HCT116 (cell line): Measurements from ENCODE around the gene SRGN.

ENCODE experiments used
- EGR1 ChIP-seq: IDR thresholded peaks from 2 replicates; pipeline ENCODE4 v1.6.1; 2012; ENCODE audit warnings: low read depth
- EZH2 ChIP-seq: fragments of 200-600 bp; sonication (generic); IDR thresholded peaks from 2 replicates; pipeline ENCODE4 v1.6.1; 2017; ENCODE audit warnings: antibody characterized with exemption, mixed run types
- JUND ChIP-seq: IDR thresholded peaks from 2 replicates; pipeline ENCODE4 v1.6.1; 2012
- POLR2A ChIP-seq: IDR thresholded peaks from 2 replicates; pipeline ENCODE4 v1.7.0; 2011; ENCODE audit warnings: borderline replicate concordance; ENCODE audit not compliant: insufficient read depth, insufficient read length; ENCODE audit errors: extremely low read depth
- POLR2AphosphoS5 ChIP-seq: IDR thresholded peaks from 2 replicates; pipeline ENCODE4 v1.6.1; 2011; ENCODE audit warnings: mild to moderate bottlenecking, low read depth, low read length, moderate library complexity
- SIN3A ChIP-seq: IDR thresholded peaks from 2 replicates; pipeline ENCODE4 v1.6.1; 2012; ENCODE audit warnings: low read depth
- ZFX ChIP-seq: fragments of 450-650 bp; IDR thresholded peaks from 2 replicates; pipeline ENCODE4 v1.6.1; 2017
- TF ChIP-seq, protein P1 (sequence below), 3 experiments: fragments of 200-600 bp in 1 of 3; sonication (generic) in 1 of 3; IDR thresholded peaks in 2 of 3; conservative IDR thresholded peaks in 1 of 3; 2 replicates each; pipeline ENCODE4 v1.5.1; 2012 to 2017; ENCODE audit warnings: low read depth in 2 of 3, low read length in 2 of 3, antibody characterized with exemption in 1 of 3, borderline replicate concordance in 1 of 3, control low read depth in 1 of 3, mild to moderate bottlenecking in 1 of 3, mixed read lengths in 1 of 3, mixed run types in 1 of 3, moderate library complexity in 1 of 3; ENCODE audit not compliant: insufficient read depth in 1 of 3
- TF ChIP-seq, protein P2 (sequence below): IDR thresholded peaks from 2 replicates; pipeline ENCODE4 v1.6.1; 2012; ENCODE audit warnings: low read depth
- TF ChIP-seq, protein P3 (sequence below): IDR thresholded peaks from 2 replicates; pipeline ENCODE4 v1.6.1; 2012

DNA sequence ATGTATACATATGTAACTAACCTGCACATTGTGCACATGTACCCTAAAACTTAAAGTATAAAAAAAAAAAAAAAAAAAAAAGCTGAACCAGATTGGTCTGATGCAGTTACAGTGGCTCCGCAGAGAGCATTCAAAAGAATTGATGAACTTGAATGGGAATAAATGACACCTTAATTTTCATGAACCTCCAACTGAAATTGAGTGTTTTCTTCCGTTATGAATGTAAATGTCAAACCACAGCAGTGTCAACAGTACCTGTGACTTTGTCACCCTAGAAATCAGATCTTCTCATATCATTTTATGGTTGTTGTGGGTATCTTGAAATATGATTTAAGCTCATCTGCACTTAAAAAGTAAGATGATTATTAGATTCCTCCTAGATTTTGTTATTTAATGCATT is 32.7 kb upstream of the SRGN start:
- no peak for TF ChIP-seq EGR1
- TF ChIP-seq, protein P1, sequence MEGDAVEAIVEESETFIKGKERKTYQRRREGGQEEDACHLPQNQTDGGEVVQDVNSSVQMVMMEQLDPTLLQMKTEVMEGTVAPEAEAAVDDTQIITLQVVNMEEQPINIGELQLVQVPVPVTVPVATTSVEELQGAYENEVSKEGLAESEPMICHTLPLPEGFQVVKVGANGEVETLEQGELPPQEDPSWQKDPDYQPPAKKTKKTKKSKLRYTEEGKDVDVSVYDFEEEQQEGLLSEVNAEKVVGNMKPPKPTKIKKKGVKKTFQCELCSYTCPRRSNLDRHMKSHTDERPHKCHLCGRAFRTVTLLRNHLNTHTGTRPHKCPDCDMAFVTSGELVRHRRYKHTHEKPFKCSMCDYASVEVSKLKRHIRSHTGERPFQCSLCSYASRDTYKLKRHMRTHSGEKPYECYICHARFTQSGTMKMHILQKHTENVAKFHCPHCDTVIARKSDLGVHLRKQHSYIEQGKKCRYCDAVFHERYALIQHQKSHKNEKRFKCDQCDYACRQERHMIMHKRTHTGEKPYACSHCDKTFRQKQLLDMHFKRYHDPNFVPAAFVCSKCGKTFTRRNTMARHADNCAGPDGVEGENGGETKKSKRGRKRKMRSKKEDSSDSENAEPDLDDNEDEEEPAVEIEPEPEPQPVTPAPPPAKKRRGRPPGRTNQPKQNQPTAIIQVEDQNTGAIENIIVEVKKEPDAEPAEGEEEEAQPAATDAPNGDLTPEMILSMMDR (IDR thresholded peaks at IDR 0.05 in 2 of 3, conservative IDR thresholded peaks at IDR 0.05 in 1 of 3; ENCODE audit: borderline replicate concordance in 1 of 3, insufficient read depth in 1 of 3, low read depth in 2 of 3, low read length in 2 of 3), result no peak
- no peak for TF ChIP-seq JUND
- no peak for TF ChIP-seq POLR2A
- no peak for TF ChIP-seq EZH2
- TF ChIP-seq, protein P2, sequence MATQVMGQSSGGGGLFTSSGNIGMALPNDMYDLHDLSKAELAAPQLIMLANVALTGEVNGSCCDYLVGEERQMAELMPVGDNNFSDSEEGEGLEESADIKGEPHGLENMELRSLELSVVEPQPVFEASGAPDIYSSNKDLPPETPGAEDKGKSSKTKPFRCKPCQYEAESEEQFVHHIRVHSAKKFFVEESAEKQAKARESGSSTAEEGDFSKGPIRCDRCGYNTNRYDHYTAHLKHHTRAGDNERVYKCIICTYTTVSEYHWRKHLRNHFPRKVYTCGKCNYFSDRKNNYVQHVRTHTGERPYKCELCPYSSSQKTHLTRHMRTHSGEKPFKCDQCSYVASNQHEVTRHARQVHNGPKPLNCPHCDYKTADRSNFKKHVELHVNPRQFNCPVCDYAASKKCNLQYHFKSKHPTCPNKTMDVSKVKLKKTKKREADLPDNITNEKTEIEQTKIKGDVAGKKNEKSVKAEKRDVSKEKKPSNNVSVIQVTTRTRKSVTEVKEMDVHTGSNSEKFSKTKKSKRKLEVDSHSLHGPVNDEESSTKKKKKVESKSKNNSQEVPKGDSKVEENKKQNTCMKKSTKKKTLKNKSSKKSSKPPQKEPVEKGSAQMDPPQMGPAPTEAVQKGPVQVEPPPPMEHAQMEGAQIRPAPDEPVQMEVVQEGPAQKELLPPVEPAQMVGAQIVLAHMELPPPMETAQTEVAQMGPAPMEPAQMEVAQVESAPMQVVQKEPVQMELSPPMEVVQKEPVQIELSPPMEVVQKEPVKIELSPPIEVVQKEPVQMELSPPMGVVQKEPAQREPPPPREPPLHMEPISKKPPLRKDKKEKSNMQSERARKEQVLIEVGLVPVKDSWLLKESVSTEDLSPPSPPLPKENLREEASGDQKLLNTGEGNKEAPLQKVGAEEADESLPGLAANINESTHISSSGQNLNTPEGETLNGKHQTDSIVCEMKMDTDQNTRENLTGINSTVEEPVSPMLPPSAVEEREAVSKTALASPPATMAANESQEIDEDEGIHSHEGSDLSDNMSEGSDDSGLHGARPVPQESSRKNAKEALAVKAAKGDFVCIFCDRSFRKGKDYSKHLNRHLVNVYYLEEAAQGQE, result no peak
- TF ChIP-seq ZFX, result no peak
- TF ChIP-seq POLR2AphosphoS5, result no peak
- TF ChIP-seq SIN3A, result no peak
- TF ChIP-seq, protein P3, sequence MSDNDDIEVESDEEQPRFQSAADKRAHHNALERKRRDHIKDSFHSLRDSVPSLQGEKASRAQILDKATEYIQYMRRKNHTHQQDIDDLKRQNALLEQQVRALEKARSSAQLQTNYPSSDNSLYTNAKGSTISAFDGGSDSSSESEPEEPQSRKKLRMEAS, result no peak
